ENCODE measurements around the gene C6orf163. TPM values are rescaled to one million over a fixed set of nuclear protein-coding genes. Genes with fewer than 3 reads are reported as not detected.
"Not testable (repeated sequence)": the region's sequence is repeated elsewhere in the genome, so short reads cannot be mapped to it uniquely, and the experiment has no call there.

Gene C6orf163
- total RNA-seq, 1 experiment from 2014 or later = 1.5 TPM

DNA sequence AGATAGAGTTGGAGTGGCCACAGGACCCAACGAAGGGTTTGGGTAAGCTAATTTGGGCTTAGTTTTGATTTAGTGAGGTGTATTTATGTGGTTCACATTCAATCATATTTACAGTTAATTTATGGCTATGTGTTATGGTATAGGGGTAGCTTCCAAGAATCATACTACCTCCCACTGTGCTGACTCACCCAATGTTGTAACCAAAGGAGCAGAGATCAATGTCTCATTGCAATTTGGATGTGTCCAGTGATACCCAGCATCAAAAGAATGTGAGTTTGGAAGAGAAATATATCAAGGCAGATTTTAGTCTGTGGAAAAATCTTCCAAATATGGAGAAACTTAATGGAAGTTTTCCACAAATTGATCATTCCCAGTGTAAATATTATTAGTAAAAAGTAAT is 47.5 kb upstream of the C6orf163 start:
- DNase-seq (ENCODE audit: low read depth, low spot score) (no peak), ATAC-seq (no peak)
- Histone ChIP-seq H3K9me2 (ENCODE audit: insufficient read depth) (no peaks in the 10 kb centered on the region), H3K27me3 (ENCODE audit: insufficient read depth, low read length) (0 out of 2 replicates have a peak, but pooled peaks cover 6% of the 10 kb centered on the region), H3K4me3 (replicated peaks in 1 of 2; ENCODE audit: low read depth in 1 of 2, low read length in 2 of 2) (no peak overlapping the region), H4K20me1 (ENCODE audit: insufficient read depth) (no peaks in the 10 kb centered on the region), H3K36me3 (ENCODE audit: control insufficient read depth in 1 of 2, insufficient read depth in 2 of 2, low read length in 2 of 2) (no peaks in the 10 kb centered on the region), H3K4me2 (ENCODE audit: low read length) (no peak overlapping the region), H3K27ac (ENCODE audit: low read depth, low read length) (no peak overlapping the region), H3K9me3 (ENCODE audit: control insufficient read depth in 1 of 2, insufficient read depth in 1 of 2, low read depth in 1 of 2, low read length in 2 of 2) (no peaks in the 10 kb centered on the region), H3K9ac (ENCODE audit: low read length) (no peak overlapping the region), H3K4me1 (ENCODE audit: control insufficient read depth in 1 of 2, insufficient read depth in 2 of 2, low read length in 2 of 2) (no peaks in the 10 kb centered on the region), H2AFZ (ENCODE audit: low read depth, low read length, poor library complexity, severe bottlenecking) (no peak overlapping the region), H3K79me2 (ENCODE audit: insufficient read depth, low read length) (no peaks in the 10 kb centered on the region)
- no TSS peak for BruUV-seq (replicated peaks)
- TF ChIP-seq, protein P1, sequence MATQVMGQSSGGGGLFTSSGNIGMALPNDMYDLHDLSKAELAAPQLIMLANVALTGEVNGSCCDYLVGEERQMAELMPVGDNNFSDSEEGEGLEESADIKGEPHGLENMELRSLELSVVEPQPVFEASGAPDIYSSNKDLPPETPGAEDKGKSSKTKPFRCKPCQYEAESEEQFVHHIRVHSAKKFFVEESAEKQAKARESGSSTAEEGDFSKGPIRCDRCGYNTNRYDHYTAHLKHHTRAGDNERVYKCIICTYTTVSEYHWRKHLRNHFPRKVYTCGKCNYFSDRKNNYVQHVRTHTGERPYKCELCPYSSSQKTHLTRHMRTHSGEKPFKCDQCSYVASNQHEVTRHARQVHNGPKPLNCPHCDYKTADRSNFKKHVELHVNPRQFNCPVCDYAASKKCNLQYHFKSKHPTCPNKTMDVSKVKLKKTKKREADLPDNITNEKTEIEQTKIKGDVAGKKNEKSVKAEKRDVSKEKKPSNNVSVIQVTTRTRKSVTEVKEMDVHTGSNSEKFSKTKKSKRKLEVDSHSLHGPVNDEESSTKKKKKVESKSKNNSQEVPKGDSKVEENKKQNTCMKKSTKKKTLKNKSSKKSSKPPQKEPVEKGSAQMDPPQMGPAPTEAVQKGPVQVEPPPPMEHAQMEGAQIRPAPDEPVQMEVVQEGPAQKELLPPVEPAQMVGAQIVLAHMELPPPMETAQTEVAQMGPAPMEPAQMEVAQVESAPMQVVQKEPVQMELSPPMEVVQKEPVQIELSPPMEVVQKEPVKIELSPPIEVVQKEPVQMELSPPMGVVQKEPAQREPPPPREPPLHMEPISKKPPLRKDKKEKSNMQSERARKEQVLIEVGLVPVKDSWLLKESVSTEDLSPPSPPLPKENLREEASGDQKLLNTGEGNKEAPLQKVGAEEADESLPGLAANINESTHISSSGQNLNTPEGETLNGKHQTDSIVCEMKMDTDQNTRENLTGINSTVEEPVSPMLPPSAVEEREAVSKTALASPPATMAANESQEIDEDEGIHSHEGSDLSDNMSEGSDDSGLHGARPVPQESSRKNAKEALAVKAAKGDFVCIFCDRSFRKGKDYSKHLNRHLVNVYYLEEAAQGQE (IDR thresholded peaks at IDR 0.05; ENCODE audit: low read depth) = no peak
- TF ChIP-seq, protein P2, sequence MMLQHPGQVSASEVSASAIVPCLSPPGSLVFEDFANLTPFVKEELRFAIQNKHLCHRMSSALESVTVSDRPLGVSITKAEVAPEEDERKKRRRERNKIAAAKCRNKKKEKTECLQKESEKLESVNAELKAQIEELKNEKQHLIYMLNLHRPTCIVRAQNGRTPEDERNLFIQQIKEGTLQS (IDR thresholded peaks at IDR 0.05) = no peak
- TF ChIP-seq CEBPB (IDR thresholded peaks at IDR 0.05; ENCODE audit: low read depth) (no peak), ZBTB33 (IDR thresholded peaks at IDR 0.05; ENCODE audit: extremely low read depth, insufficient replicate concordance, low read length) (no peak), ZFX (IDR thresholded peaks at IDR 0.05) (no peak)
- ChIA-PET CTCF (no interaction called here), POLR2A (no interaction called here), RAD21 (ENCODE audit: low non-redundant PET in 1 of 2, low total read pairs in 2 of 2, uncharacterized antibody in 2 of 2, unreplicated experiment in 2 of 2) (no interaction called here)
- intact Hi-C loops (cut with micrococcal nuclease) = no loop called here

GRCh38 chr6:87301277-87301676 is 43.3 kb upstream of the C6orf163 start:
- H3K4me1 ChIP-seq (ENCODE audit: control insufficient read depth in 1 of 2, insufficient read depth in 2 of 2, low read length in 2 of 2); H3K27me3 ChIP-seq (ENCODE audit: insufficient read depth, low read length); H4K20me1 ChIP-seq (ENCODE audit: insufficient read depth); H3K36me3 ChIP-seq (ENCODE audit: control insufficient read depth in 1 of 2, insufficient read depth in 2 of 2, low read length in 2 of 2); H3K79me2 ChIP-seq (ENCODE audit: insufficient read depth, low read length); H3K4me3 ChIP-seq (replicated peaks in 1 of 2; ENCODE audit: low read depth in 1 of 2, low read length in 2 of 2); H2AFZ ChIP-seq (ENCODE audit: low read depth, low read length, poor library complexity, severe bottlenecking); H3K9ac ChIP-seq (ENCODE audit: low read length); H3K27ac ChIP-seq (ENCODE audit: low read depth, low read length); H3K9me3 ChIP-seq (ENCODE audit: control insufficient read depth in 1 of 2, insufficient read depth in 1 of 2, low read depth in 1 of 2, low read length in 2 of 2); DNase-seq (ENCODE audit: low read depth, low spot score); BruUV-seq (replicated peaks); POLR2A ChIA-PET; H3K4me2 ChIP-seq (ENCODE audit: low read length); RAD21 ChIA-PET (ENCODE audit: low non-redundant PET in 1 of 2, low total read pairs in 2 of 2, uncharacterized antibody in 2 of 2, unreplicated experiment in 2 of 2); intact Hi-C loops (cut with micrococcal nuclease); ATAC-seq; H3K9me2 ChIP-seq (ENCODE audit: insufficient read depth); CTCF ChIA-PET: not testable (repeated sequence)
